Nephron progenitor cell (in vitro differentiated cells): ENCODE data around the gene SUPT20H.

Experiments used
- DNase-seq: peaks from one replicate; pipeline ENCODE4 v3.0.0; 2021
- H3K27ac Mint-ChIP-seq: 2 replicates; pipeline ENCODE4 v1.8.0; 2021; ENCODE audit warnings: mild to moderate bottlenecking, moderate library complexity, mixed read lengths
- H3K27me3 Mint-ChIP-seq: 2 replicates; pipeline ENCODE4 v1.8.0; 2021; ENCODE audit warnings: mild to moderate bottlenecking, low read depth, mixed read lengths; ENCODE audit not compliant: poor library complexity
- H3K36me3 Mint-ChIP-seq: 2 replicates; pipeline ENCODE4 v1.8.0; 2021; ENCODE audit warnings: low read depth, mixed read lengths
- H3K4me1 Mint-ChIP-seq: 2 replicates; pipeline ENCODE4 v1.8.0; 2021; ENCODE audit warnings: mixed read lengths
- H3K4me3 Mint-ChIP-seq: 2 replicates; pipeline ENCODE4 v1.8.0; 2021; ENCODE audit warnings: mild to moderate bottlenecking, moderate library complexity, mixed read lengths
- H3K9me3 Mint-ChIP-seq: 2 replicates; pipeline ENCODE4 v1.8.0; 2021; ENCODE audit warnings: mild to moderate bottlenecking, moderate library complexity, mixed read lengths
- CTCF ChIP-seq: fragments of 200-600 bp; sonication (generic); IDR thresholded peaks from 2 replicates; pipeline ENCODE4 v1.5.0; 2021; ENCODE audit warnings: antibody characterized with exemption

SUPT20H gene

GRCh38 chr13:37011788-37012187 is 47.7 kb downstream of the SUPT20H start:
- no peak overlapping the region for H3K27ac Mint-ChIP-seq
- no peaks in the 10 kb centered on the region for H3K9me3 Mint-ChIP-seq
- no peak for DNase-seq
- H3K36me3 Mint-ChIP-seq, result peaks cover 75% of the 10 kb centered on the region
- no peak overlapping the region for H3K4me3 Mint-ChIP-seq
- H3K27me3 Mint-ChIP-seq, result no peaks in the 10 kb centered on the region
- no peak for TF ChIP-seq CTCF
- H3K4me1 Mint-ChIP-seq, result no peaks in the 10 kb centered on the region

- no peaks in the 10 kb centered on the region for H3K4me1 Mint-ChIP-seq
Measured at GRCh38 chr13:37011002-37011401, 48.5 kb downstream of the SUPT20H start.

GRCh38 chr13:37010424-37010823 is 49.1 kb downstream of the SUPT20H start:
- Mint-ChIP-seq H3K4me3 (no peak overlapping the region), H3K9me3 (no peaks in the 10 kb centered on the region), H3K36me3 (peaks cover 72% of the 10 kb centered on the region), H3K4me1 (no peaks in the 10 kb centered on the region), H3K27me3 (no peaks in the 10 kb centered on the region), H3K27ac (peak overlapping the region; percentile 2)
- no peak for DNase-seq
- no peak for TF ChIP-seq CTCF

More at GRCh38 chr13:37011002-37011401, 48.5 kb downstream of the SUPT20H start:
- no peak for TF ChIP-seq CTCF
- Mint-ChIP-seq H3K27me3 (no peaks in the 10 kb centered on the region), H3K9me3 (no peaks in the 10 kb centered on the region), H3K4me3 (no peak overlapping the region), H3K36me3 (peaks cover 72% of the 10 kb centered on the region), H3K27ac (no peak overlapping the region)
- DNase-seq, result no peak

DNA sequence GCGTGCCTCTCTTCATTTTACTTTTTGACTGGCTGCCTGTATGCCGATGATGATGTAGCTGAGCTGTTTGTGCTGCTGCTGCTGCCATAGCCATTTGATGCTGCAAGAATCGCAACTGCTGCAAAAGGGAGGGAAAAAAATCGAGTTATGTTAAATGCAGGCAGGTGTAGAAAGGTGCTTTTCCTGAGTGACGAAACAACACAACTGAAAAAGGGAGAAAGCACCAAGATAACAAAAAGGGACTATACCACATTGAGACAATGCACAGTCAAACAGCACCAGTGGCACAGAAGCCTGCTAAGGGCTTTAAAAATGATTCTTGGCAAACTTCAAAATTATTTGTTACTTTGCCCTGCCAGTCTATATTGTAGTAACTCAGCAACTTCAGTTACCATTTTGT is 49.8 kb downstream of the SUPT20H start:
- Mint-ChIP-seq H3K27ac (peak overlapping the region; percentile 34), H3K27me3 (no peaks in the 10 kb centered on the region), H3K9me3 (no peaks in the 10 kb centered on the region), H3K4me1 (no peaks in the 10 kb centered on the region), H3K4me3 (no peak overlapping the region), H3K36me3 (peaks cover 72% of the 10 kb centered on the region)
- no peak for DNase-seq
- no peak for TF ChIP-seq CTCF

- peaks cover 34% of the 10 kb centered on the region for H3K36me3 Mint-ChIP-seq
- H3K4me1 Mint-ChIP-seq, result peaks cover 25% of the 10 kb centered on the region
- H3K27ac Mint-ChIP-seq, result no peak overlapping the region
- H3K9me3 Mint-ChIP-seq, result no peaks in the 10 kb centered on the region
- TF ChIP-seq CTCF, result no peak
- DNase-seq, result no peak
- peak overlapping the region; percentile 100 for H3K4me3 Mint-ChIP-seq
- peaks cover 6% of the 10 kb centered on the region for H3K27me3 Mint-ChIP-seq
Measured at GRCh38 chr13:37001921-37002250, 57.6 kb downstream of the SUPT20H start.

DNA sequence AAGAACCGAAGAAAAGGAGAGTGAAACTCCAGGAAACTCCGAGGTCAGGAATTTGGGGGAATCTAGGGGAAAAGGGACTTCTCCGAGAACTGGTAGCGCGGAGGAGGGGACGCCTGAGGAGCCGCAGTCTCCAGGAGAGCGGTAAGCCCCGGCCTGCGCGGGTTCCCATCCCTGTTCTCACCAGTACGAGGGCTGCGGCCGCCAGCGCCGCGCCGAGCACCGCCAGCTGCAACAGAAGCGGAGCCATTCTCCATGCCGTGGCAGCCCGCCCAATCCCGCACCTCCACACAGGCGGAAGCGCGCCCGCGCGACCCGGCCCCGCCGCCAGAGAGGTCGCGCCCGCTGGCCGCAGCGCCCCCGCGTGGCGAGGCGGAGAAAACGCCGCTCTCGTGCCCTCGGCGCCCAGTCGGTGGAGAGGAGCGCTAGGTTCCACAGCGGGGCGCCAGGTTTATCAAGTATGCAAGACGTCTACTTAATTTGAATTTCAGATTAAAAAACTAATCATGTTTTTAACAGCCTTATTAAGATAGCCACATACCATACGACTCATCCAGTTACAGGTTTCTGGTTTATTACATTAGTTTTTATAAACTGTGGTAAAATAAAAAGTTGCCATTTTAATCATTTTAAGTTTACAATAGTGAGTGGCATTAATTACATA is 60.3 kb downstream of the SUPT20H start, which contains the start of gene ALG5:
TSS of gene ALG5 (minus strand) at position 287 of the 661 bp plus-strand sequence. CDS start at position 247, 40 bp downstream.
- H3K9me3 Mint-ChIP-seq, result no peaks in the 10 kb centered on the region
- peak within 1 kb of the TSS; percentile 100 for H3K27ac Mint-ChIP-seq
- peak; percentile 95 for TF ChIP-seq CTCF
- H3K4me1 Mint-ChIP-seq, result peaks cover 33% of the 10 kb centered on the region
- peaks cover 6% of the 10 kb centered on the region for H3K27me3 Mint-ChIP-seq
- H3K36me3 Mint-ChIP-seq, result peaks cover 16% of the 10 kb centered on the region
- H3K4me3 Mint-ChIP-seq, result peak within 1 kb of the TSS; percentile 100
- peak; percentile 93 for DNase-seq
